Measurements from ENCODE around the gene CHID1.

DNA sequence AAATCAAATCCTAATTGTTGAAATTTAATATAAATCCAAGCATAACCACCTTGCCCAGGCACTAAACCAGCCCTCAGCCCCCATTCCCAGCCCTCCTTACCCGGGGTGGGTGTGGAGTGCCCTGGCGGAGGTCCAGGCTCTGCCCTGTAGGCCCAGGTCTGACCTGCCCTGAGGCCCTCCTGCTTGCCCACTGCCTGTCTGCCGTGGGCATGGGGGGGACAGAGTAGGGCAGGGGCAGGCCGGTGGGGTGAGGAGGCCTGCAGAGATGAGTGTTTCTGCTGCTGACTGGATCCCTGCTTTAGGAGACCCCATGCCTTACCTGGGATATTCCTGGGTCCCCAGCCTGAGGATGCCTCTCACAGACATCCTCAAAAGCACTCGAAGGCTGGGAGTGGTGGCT lies 3.6 kb upstream of the CHID1 start:
- TF ChIP-seq, protein P1, sequence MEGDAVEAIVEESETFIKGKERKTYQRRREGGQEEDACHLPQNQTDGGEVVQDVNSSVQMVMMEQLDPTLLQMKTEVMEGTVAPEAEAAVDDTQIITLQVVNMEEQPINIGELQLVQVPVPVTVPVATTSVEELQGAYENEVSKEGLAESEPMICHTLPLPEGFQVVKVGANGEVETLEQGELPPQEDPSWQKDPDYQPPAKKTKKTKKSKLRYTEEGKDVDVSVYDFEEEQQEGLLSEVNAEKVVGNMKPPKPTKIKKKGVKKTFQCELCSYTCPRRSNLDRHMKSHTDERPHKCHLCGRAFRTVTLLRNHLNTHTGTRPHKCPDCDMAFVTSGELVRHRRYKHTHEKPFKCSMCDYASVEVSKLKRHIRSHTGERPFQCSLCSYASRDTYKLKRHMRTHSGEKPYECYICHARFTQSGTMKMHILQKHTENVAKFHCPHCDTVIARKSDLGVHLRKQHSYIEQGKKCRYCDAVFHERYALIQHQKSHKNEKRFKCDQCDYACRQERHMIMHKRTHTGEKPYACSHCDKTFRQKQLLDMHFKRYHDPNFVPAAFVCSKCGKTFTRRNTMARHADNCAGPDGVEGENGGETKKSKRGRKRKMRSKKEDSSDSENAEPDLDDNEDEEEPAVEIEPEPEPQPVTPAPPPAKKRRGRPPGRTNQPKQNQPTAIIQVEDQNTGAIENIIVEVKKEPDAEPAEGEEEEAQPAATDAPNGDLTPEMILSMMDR (IDR thresholded peaks at IDR 0.05; ENCODE audit: low read depth, low read length): no peak
- TF ChIP-seq POLR2A (IDR thresholded peaks at IDR 0.05; ENCODE audit: extremely low read depth, insufficient read length): no peak
- TF ChIP-seq MAX (IDR thresholded peaks at IDR 0.05; ENCODE audit: low read depth, low read length): no peak
- no peak for TF ChIP-seq MYC (IDR thresholded peaks at IDR 0.05; ENCODE audit: low read depth, low read length)

All from NB4 (cell line).